ENCODE results near the gene AP3M1. TPM values are rescaled to one million over a fixed set of nuclear protein-coding genes. Genes with fewer than 3 reads are reported as not detected.

The AP3M1 gene
- total RNA-seq, 1 experiment from 2014 or later: 56.7 TPM

- peaks cover 3% of the 10 kb centered on the region; the same call in 1 of the 2 replicates for H3K4me1 ChIP-seq
- H3K4me3 ChIP-seq (ENCODE audit: low read depth, low read length): no peak overlapping the region
- Mint-ChIP-seq H3K4me1 (ENCODE audit: low read depth, unreplicated experiment) (peaks cover 13% of the 10 kb centered on the region), H3K36me3 (ENCODE audit: insufficient read depth, unreplicated experiment) (peaks cover 88% of the 10 kb centered on the region), H3K27ac (ENCODE audit: unreplicated experiment) (no peak overlapping the region), H3K9me3 (ENCODE audit: unreplicated experiment) (no peaks in the 10 kb centered on the region), H3K27me3 (ENCODE audit: insufficient read depth, unreplicated experiment) (no peaks in the 10 kb centered on the region), H3K4me3 (ENCODE audit: unreplicated experiment) (no peak overlapping the region)
- TF ChIP-seq, protein P1, sequence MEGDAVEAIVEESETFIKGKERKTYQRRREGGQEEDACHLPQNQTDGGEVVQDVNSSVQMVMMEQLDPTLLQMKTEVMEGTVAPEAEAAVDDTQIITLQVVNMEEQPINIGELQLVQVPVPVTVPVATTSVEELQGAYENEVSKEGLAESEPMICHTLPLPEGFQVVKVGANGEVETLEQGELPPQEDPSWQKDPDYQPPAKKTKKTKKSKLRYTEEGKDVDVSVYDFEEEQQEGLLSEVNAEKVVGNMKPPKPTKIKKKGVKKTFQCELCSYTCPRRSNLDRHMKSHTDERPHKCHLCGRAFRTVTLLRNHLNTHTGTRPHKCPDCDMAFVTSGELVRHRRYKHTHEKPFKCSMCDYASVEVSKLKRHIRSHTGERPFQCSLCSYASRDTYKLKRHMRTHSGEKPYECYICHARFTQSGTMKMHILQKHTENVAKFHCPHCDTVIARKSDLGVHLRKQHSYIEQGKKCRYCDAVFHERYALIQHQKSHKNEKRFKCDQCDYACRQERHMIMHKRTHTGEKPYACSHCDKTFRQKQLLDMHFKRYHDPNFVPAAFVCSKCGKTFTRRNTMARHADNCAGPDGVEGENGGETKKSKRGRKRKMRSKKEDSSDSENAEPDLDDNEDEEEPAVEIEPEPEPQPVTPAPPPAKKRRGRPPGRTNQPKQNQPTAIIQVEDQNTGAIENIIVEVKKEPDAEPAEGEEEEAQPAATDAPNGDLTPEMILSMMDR (IDR thresholded peaks at IDR 0.05; ENCODE audit: insufficient read depth in 1 of 2, low read depth in 1 of 2, low read length in 1 of 2, severe bottlenecking in 1 of 2, unreplicated experiment in 1 of 2): no peak
- intact Hi-C loops (cut with micrococcal nuclease; ENCODE audit: unreplicated experiment): no loop called here
- ChIA-PET POLR2A (no interaction called here), CTCF (no interaction called here)
- TSS peak; percentile 36 for BruUV-seq (replicated peaks)
- H3K27me3 ChIP-seq (replicated peaks; ENCODE audit: control insufficient read depth, insufficient read depth, low read length): no peaks in the 10 kb centered on the region
- no peaks in the 10 kb centered on the region for H3K9me3 ChIP-seq
- no peaks in the 10 kb centered on the region for H3K36me3 ChIP-seq (ENCODE audit: control insufficient read depth, insufficient read depth, low read length)
- DNase-seq: no peak
Measured at GRCh38 chr10:74123081-74123480, 27.5 kb downstream of the AP3M1 start.

DNA sequence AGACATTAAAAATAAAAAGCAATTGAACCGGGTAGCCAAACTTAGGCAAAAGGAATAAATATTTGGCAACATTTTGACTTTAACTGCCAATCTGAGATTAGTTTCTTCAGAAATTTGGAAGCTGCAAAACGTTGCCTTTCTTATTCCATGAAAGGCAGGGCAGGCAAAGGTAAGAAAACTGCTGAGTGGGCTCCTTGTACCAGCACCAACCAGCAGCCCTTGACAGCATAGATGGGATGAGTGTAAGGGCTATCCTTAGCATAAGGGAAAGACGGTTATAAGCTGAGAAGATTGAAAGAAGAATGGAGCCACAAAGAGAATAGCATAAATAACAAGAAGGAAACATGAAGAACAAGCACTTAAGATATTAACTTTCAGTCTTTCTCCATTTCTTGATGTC, 28.6 kb downstream of the AP3M1 start:
- Histone ChIP-seq H3K4me3 (ENCODE audit: low read depth, low read length) (no peak overlapping the region), H3K9me3 (no peaks in the 10 kb centered on the region), H3K27me3 (replicated peaks; ENCODE audit: control insufficient read depth, insufficient read depth, low read length) (no peaks in the 10 kb centered on the region), H3K4me1 (peaks cover 3% of the 10 kb centered on the region; the same call in 1 of the 2 replicates), H3K36me3 (ENCODE audit: control insufficient read depth, insufficient read depth, low read length) (no peaks in the 10 kb centered on the region)
- H3K27me3 Mint-ChIP-seq (ENCODE audit: insufficient read depth, unreplicated experiment): no peaks in the 10 kb centered on the region
- CTCF ChIA-PET: no interaction called here
- H3K27ac Mint-ChIP-seq (ENCODE audit: unreplicated experiment): peak overlapping the region; percentile 18
- TF ChIP-seq, protein P1 (IDR thresholded peaks at IDR 0.05; ENCODE audit: insufficient read depth in 1 of 2, low read depth in 1 of 2, low read length in 1 of 2, severe bottlenecking in 1 of 2, unreplicated experiment in 1 of 2): no peak
- no peaks in the 10 kb centered on the region for H3K9me3 Mint-ChIP-seq (ENCODE audit: unreplicated experiment)
- POLR2A ChIA-PET: interaction anchor here (0.7 kb wide), 1 partner anchor 19 kb away, joined by 3 read pairs; no protein-coding TSS in a partner anchor
- H3K4me3 Mint-ChIP-seq (ENCODE audit: unreplicated experiment): no peak overlapping the region
- intact Hi-C loops (cut with micrococcal nuclease; ENCODE audit: unreplicated experiment): no loop called here
- no TSS peak for BruUV-seq (replicated peaks)
- peaks cover 91% of the 10 kb centered on the region for H3K36me3 Mint-ChIP-seq (ENCODE audit: insufficient read depth, unreplicated experiment)
- no peak for DNase-seq
- H3K4me1 Mint-ChIP-seq (ENCODE audit: low read depth, unreplicated experiment): peaks cover 13% of the 10 kb centered on the region

DNA sequence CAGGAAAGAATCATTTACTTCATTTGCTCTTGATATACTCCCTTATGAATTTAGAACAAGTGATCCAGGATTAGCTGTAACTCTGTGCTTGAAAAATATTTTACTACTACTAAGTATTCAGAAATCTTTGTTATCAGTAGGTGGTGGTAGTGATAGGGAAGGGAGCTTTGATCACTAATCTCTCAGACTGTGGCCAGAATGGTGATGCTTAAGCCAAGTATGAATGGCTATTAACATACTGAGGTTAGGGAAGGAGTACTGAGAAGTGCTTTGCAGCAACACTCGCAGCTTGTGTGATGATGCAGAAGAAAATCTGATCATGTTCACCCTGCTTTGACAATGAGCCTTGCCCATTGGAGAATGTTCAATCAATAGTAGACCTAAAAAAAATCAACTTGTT, 29.3 kb downstream of the AP3M1 start:
- POLR2A ChIA-PET: interaction anchor here (0.5 to 0.7 kb wide), 3 partner anchors 11 to 1569 kb away, joined by 3 to 8 read pairs (median 3); no protein-coding TSS in a partner anchor
- H3K9me3 Mint-ChIP-seq (ENCODE audit: unreplicated experiment): no peaks in the 10 kb centered on the region
- H3K9me3 ChIP-seq: no peaks in the 10 kb centered on the region
- no peaks in the 10 kb centered on the region for H3K27me3 Mint-ChIP-seq (ENCODE audit: insufficient read depth, unreplicated experiment)
- H3K4me1 ChIP-seq: peaks cover 3% of the 10 kb centered on the region; the same call in 1 of the 2 replicates
- intact Hi-C loops (cut with micrococcal nuclease; ENCODE audit: unreplicated experiment): no loop called here
- H3K36me3 Mint-ChIP-seq (ENCODE audit: insufficient read depth, unreplicated experiment): peaks cover 92% of the 10 kb centered on the region
- H3K4me3 ChIP-seq (ENCODE audit: low read depth, low read length): no peak overlapping the region
- TF ChIP-seq, protein P1 (IDR thresholded peaks at IDR 0.05; ENCODE audit: insufficient read depth in 1 of 2, low read depth in 1 of 2, low read length in 1 of 2, severe bottlenecking in 1 of 2, unreplicated experiment in 1 of 2): no peak
- H3K27me3 ChIP-seq (replicated peaks; ENCODE audit: control insufficient read depth, insufficient read depth, low read length): no peaks in the 10 kb centered on the region
- peaks cover 13% of the 10 kb centered on the region for H3K4me1 Mint-ChIP-seq (ENCODE audit: low read depth, unreplicated experiment)
- H3K27ac Mint-ChIP-seq (ENCODE audit: unreplicated experiment): peak overlapping the region; percentile 18
- CTCF ChIA-PET: no interaction called here
- no peak for DNase-seq
- H3K36me3 ChIP-seq (ENCODE audit: control insufficient read depth, insufficient read depth, low read length): no peaks in the 10 kb centered on the region
- no peak overlapping the region for H3K4me3 Mint-ChIP-seq (ENCODE audit: unreplicated experiment)
- no TSS peak for BruUV-seq (replicated peaks)

All from Caco-2 (cell line).